ENCODE results near the gene MPPED1.

Gene MPPED1

DNA sequence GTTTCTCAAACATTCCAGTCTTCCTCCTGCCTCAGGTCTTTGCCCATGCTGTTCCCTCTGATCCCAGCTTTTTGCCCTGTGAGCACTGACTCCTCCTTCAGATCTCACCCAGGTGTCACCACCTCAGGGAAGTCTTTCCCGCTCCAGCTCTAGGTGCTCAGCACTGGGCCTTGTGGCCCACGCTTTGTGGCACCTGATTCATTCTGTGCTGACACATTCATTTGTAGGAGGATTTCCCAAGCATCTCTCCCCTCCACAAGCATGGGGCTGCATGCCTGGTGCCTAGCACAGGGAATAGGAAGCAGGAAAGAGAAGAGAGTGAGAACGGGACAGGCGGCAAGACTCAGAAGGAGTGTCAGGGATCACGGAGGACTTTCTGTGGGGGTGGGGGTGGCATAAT lies 17.6 kb downstream of the MPPED1 start:
- DNase-seq (ENCODE audit: low read depth in 2 of 2): no peak

DNA sequence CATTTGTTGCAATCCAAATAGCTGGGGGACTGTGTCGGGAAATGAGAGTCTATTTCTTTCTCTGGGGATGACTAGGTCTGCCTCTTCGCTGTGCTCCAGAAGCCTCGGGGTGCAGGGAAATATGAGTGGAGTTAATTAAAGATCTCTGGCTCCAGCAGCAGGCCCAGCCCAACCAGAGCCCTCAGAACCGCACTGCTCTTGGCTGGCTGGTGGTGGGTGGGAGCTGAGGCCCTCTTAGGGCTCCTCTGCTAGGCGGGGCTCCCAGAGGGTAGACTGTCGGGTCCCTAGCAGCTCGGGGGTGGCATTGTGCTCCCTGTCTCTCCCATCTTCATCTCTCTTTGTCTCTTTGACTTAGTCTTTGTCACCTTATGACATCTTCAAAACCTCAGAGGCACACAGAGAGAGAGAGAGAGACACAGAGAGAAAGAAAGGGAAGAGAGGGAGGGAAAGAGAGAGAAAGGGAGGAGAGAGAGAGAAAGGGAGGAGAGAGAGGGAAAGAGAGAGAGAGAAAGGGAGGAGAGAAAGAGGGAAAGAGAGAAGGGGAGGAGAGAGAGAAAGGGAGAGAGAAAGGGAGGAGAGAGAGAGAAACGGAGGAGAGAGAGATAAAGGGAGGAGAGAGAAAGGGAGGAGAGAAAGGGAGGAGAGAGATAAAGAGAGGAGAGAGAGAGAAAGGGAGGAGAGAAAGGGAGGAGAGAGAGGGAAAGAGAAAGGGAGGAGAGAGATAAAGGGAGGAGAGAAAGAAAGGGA lies 20.2 kb downstream of the MPPED1 start:
- no peak for DNase-seq (ENCODE audit: low read depth in 2 of 2)

DNA sequence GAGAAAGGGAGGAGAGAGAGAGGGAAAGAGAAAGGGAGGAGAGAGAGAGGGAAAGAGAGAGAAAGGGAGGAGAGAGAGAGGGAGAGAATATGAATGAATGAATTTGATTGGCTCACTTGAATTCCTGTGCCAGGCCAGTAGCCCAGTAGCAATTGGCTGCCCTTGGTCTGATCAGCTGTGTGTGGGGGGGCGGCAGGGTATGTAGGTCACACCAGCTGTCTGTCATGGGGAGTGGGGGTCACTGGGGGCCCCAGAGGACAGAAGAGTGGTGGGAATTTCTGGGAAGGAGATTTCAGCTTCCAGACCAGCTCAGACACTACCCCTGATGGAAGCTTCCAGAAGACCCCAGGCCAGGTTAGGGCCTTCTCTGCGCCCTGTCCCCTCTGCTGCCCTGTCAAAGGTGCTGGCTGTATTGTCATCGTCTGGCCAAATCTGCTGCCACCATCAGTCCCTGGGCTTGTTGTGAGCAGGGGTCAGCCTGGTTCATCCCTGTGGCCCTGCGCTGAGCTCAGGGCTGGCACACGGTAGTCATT lies 21.1 kb downstream of the MPPED1 start:
- no peak for DNase-seq (ENCODE audit: low read depth in 2 of 2)

DNA sequence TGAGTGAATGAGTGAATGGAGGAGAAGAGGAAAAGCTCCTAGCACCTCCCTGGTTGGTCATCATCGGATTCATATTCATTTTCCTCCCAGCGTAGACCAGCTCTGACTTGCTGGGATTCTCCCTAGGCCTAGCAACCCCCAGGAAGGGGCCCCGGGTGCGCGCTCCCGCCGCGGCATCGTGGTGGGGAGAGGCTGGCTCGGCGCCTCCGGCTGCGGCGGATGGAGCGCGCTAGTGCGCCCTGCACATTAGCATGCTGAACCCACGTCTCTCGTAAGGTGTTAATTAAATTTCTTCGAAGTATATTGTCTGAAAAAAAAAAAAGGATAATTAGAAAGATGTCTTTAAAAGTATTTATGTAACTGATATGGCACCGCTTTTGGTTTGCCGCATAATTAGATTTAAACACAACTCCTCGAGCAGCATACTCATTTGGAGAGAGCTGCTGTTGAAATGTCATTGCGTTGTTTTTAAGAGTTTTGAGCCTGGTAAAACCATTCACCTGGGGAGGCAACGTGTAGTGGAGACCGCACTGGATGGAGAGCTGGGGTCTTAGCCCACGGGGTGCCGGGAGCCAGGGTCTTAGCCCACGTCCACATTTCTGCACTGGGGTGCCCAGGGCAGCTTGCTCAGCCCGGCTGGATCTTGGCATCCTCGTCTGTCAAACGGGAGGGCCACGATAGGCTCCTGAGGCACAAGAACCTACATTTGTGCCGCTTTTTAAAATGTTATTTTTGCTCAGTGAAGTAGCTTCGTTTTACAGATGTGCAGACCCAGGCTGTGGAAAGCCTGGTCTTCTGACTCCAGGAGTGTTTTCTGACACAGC lies 21.8 kb downstream of the MPPED1 start:
- no peak for DNase-seq (ENCODE audit: low read depth in 2 of 2)

DNA sequence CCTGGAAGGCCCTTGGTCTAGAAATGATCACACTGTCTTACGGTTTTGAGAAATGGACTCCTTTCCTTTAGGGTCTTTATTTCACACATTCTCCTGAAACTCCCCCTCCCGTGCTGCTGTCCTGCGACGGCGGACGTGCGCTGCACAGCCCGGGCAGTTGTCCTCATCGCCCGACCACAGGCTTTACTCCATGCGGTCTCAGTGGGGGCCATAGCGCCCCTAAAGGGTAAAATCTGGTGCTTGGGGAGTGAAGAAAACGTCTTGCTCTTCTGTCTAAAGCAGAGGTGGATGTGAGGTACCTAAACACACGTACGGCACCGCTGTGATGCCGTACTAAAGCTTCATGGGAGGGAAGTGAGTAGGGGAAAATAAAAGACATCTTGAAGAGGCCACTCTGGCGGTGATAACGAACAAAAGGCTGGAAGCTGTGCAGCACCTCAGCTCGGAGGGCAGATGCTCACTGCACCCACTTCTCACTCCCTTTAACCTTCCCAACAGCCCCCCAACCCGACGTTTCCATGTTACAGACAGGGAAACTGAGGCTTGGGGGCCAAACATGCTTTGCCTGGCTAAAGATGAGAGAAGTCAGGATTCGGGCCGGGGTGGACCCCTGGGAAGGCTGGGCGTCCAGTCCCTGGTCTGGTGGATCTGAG lies 22.6 kb downstream of the MPPED1 start:
- DNase-seq (ENCODE audit: low read depth in 2 of 2): no peak

DNA sequence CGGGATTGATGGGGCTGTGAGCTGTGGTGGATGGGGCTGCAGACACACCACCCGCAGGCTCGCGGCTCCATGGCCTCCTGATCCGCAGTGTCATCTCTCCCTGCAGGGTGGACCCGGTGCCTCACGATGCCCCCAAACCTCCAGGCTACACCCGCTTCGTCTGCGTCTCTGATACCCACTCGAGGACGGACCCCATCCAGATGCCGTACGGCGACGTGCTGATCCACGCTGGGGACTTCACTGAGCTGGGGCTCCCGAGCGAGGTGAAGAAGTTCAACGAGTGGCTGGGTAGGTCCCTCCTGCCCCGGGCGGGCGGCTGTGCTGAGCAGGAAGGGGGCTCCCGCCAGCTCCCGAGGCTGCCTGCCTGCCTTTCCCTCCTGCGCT lies 23.1 kb downstream of the MPPED1 start:
- DNase-seq (ENCODE audit: low read depth in 2 of 2): no peak

DNA sequence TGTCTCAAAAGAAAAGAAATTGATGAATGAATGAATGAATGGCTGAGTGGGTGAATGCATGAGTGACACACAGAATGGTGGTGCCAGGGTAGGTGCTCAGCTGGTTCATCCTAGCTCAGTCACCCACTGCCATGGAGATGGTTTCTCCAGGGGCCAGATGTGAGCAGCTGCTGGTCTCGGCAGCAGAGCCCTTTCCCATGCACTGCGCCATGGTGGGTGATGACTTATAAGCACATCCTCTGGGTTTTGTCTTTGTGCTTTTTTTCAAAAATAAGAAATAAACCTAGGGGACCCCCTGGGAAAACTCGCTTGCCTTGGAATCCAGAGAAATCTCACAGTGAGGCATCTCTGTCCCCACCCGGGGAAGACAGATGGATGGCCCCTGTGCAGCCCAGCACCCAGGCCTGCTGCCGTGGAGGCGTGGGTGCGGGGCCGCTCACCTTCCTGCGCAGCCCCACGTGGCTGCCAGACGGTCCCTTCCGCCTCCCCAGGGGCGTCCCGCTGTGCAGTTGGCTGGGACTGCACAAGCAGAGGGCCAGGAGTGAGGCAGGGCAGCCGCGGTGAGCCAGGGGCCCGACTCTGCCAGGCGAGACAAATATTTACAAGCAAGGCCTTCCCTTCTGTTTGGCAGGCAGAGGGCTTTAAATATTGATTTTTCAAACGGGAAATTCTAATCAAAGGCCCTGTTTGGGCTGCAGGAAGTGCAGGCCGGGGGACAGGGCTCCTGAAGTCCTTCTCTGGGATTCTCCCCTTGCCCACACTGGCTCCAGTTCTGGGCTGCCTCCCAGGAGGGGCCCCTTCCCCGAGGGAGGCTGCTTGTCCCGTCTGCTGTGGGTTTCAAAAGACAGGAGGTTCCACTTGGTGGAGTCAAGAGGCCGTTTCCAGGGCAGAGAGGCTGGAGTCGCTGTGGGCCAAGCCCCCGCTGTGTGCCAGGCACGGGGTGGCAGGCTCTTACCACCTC lies 24.3 kb downstream of the MPPED1 start:
- no peak for DNase-seq (ENCODE audit: low read depth in 2 of 2)

DNA sequence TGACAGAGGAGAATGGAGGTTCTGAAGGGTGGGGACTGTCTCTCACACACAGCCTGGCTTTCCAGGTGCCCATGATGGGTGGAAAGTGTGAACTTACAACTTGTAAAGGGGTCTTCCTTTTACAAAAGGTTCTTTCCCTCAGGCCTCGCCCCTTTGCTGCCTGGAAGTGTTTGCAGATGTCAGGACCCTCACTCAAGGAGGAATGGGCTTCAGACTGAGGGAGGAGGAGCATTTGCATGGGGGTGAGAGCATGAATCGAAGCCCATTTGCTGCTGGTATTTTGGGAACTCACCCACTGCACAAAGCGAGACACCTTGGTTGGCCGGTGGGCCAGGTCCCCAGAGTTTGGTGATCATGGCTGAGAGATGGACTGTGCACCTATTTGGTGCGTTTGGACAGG lies 25.1 kb downstream of the MPPED1 start:
- no peak for DNase-seq (ENCODE audit: low read depth in 2 of 2)

DNA sequence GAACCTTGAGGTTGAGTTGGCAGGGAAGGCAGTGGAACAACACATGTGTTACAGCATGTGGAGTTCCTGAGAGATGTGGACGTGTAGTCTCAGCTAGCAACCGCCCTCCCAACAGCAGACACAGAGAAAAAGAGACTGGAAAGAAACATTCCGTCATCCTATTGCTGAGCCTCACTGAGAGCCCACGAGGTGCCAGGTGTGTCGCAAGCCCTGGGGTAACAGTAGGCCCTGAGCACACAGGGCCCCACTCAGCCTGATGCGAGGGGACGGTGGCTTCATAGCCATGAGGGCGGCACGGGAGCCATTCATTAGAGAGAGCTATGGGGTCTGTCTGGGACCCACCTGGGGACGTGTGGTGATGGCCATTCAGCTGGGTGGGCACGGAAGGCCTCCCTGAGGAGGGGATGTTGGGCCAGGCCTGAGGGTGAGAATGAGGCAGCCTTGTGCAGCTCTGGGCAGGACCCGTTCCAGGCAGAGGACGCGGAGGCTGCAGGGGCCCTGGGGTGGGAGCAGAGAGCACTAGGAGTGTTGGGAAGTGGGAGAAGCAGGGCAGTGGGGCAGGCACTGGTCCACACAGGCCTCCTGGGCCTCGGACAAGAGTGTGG lies 26.2 kb downstream of the MPPED1 start:
- DNase-seq (ENCODE audit: low read depth in 2 of 2): no peak

DNA sequence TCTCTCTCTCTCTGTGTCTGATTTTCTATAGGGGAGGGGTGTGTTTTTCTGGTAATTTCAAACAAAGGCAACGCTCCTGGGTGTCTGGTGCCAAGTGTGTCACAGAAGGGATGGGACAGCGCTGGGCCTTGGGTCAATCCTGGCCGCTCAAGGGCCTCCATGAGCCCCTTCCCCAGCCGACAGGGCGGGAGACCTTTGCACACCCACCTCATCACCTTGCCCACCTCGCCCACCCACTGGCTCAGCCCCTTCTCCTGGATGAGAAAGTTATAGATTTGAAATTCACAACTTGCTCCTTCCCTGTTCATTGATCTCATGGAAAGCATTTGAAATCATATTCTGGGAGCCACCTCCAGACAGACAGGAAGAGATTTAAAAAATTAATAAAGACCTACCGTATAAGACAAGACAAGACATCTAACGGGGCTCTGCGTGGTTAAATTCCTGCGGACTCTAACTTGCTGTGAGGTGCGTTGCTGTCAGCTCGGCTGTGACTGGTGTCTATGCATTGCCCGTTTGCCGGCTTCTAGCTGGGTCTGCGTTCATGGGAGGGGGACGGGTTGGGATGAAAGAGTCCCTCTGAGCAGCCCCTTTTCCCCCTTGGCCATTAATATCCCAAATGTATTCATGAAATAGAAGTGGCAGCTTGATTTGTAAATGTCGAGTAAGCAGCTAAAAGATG lies 27.0 kb downstream of the MPPED1 start:
- no peak for DNase-seq (ENCODE audit: low read depth in 2 of 2)

DNA sequence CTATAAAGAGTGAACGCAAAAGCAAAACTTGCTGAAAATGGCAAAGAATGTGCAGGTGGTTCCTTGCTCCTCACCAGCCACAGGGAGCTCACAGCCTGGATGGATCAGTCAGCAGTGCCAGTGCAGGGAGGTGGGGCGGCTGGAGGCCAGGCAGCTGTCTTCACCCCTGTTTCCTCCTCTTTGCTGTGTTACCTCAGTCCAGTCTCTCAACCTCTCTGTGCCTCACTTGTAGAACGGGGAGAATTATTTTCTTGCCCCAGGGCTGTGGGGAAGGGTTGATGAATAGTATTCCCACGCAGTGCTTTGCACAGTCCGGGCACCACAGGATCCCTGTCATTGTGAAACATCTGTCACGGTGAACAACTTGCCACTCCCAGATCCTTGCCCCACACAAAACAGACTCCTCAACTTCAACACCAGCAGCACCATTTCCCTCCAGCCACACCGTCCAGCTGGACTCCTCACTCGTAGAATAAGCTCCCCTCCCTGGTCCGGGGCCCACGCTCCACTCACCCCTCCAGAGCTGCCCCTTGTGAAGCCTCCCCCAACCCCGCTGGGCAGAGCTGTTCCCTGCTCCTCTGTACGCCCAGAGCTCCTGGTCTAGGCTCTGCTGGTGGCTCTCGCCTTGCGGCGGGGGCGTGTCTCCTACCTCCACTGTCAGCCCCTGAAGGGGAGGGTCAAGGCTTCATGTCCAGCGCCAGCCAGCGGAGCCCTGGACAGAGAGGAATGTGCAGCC lies 27.7 kb downstream of the MPPED1 start:
- DNase-seq (ENCODE audit: low read depth in 2 of 2): no peak

DNA sequence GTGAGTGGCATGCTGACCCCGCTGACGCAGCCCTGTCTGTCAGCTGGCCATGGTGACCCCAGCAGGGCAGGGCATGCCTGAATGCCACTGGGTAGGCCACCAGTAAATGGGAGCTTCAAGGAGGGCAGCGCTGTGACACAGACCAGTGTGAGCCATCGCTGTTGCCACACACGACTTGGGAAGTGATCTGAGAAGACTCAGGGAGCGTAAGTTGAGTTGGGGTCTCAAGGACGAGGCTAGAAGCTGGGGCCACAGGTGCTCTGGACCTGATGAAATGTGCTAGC lies 28.2 kb downstream of the MPPED1 start:
- DNase-seq (ENCODE audit: low read depth in 2 of 2): no peak

DNA sequence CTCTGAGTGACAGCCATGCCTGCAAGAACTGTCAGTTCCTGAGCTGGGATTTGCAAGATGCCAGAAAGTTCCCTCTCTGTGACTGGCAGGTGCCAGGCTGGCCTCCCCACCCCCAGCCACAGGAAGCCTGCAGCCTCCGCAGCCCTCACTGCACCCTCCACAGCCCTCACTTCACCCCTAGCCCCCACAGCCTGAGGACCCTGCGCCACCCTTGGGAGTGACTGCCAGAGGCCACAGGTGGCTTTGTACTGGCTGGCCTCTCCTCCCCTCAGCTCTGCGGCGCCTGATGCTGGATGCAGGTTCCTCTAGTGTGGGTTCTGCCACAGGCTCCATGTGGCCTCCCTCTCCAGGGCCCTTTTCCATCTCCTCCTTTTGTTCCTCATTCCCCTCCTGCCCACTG lies 28.7 kb downstream of the MPPED1 start:
- DNase-seq (ENCODE audit: low read depth in 2 of 2): no peak

DNA sequence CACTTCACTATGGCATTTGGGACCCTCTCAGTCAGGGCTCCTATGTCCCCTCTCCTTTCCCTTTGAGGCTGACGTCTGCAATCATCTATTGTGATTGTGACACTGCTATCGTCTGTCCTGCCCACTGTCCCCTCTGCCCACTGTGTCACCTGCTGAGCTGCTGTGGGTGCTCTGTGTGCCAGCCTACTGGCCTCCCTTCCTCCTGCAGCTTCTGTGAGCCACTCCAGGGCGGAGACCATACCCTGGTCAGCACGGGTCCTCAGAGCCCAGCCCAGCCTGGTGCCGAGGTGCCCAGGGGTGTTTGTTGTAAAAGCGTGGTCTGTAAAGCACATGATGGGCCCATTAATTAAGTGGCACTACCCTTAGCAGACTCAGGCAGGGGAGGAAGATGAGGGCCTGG lies 29.4 kb downstream of the MPPED1 start:
- no peak for DNase-seq (ENCODE audit: low read depth in 2 of 2)

DNA sequence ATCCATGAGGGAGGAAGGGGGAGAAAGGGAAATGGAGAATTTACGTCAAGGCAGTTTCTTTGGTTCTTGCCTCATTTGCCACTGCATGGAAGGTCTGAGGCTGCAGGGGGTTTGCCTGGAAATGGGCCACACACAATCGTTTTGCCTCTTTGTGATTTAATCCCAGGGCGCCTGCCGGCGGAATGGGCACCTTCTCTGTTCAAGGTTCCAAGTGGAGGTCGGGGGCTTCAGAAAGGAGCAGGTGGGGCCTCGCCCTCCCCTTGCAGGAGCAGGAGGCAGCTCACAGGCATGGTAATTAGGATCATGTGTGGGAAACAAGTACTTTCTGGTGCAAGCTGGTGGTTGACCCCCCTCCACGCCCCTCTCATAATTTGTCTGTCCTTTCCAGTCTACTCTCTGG lies 29.9 kb downstream of the MPPED1 start:
- no peak for DNase-seq (ENCODE audit: low read depth in 2 of 2)

DNA sequence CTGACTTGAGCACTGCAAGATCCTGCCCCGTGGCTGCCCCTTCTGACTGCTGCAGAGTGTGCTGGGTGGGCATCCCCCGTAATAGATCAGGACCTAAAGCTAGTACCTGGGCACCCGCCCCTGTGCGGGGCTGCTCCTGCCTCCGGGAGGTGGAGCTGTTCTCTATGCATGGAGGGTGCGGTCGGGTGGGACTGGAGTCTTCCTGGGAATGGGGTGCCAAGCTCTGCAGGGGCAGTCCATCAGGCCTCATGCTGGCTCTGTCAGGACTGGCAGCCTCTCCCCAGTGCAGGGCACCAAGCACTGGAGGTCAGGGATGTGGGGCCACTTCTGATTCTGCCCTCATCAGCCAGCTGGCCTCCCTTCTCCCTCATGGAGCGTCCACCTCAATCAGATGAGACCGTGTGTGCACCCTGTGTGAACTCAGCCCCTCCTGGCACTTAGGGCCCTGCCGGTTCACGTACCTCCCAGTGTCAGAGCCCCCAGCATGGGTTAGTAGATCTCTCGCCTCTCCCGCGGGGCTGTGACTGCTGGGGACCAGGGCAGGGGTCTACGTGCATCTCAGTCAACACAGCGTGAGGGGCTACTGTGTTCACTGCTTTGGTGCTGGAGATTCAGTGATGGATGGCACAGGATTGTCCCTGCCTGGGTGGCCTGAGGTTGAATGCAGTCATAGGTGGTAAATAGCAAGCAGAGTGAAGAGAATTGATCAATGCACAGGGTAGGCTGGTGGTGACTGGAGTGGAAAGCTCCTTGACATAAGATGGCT lies 30.8 kb downstream of the MPPED1 start:
- no peak for DNase-seq (ENCODE audit: low read depth in 2 of 2)

DNA sequence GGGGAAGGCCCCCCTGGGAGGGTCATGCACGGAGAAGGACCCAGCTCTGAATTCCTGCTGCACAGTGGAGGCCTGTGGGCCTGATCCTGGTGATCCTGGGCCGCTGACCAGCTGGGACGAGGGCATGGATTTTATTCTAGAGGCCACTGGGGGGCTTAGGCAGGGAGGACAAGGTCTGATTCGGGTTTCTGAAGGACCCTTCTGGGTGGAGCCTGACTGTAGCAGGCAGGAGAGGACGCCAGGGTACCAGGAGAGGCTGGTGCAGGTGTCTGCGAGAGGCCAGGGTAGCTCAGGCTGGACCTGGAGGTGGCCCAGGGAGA lies 31.3 kb downstream of the MPPED1 start:
- no peak for DNase-seq (ENCODE audit: low read depth in 2 of 2)

DNA sequence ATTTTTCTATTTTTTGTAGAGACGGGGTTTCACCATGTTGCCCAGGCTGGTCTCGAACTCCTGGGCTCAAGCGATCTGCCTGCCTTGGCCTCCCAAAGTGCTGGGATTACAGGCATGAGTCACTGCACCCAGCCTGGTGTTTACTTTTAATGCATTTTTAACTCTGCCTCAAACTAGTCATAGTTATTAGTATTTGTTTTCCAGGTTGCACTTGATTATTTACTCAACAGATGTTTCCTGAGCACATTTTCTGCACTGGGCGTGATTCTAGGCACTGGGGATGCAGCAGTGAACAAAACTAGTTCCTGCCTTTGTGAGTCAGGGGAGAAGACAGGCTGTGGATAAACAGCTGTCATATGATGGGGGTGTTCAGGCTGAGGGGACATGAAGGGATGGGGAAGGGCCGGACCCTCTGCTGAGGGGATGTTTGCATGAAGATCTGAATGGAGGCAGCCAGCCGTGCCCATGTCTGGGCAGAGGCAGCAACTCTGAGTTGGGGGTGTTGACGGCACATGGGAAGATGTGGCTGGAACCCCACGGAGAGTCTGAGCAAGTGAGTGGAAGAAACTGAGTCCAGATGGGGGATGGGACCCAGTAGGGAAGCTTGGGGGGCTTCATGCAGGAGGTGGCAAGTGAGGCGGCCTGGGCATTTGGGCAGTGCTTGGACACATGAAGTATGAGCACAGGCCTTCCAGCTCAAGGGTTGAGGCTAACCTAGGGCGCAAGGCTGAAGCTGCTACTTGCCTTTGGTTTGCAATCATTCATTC lies 34.4 kb downstream of the MPPED1 start:
- no peak for DNase-seq (ENCODE audit: low read depth in 2 of 2)

DNA sequence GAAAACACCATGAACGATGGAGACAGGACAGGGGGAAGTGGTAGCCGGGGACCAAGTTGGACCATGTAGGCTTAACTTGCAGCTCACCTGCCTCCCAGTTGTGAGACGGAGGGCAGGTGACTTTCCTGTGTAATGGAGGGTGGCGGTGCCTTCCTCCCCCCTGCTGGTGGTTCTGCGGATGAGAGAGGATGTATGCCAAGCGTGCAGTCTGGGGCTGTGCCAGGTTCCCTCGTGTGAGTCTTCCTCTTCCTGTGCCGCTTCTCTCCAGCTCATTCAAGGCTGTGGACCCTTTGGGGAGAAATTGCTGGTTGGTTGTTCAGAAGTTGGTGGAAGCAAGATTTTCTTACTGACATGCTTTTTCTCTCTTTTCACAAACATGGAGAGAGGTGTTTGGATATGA lies 35.1 kb downstream of the MPPED1 start:
- DNase-seq (ENCODE audit: low read depth in 2 of 2): no peak

Data from stimulated activated CD8-positive, alpha-beta memory T cell treated with anti-CD3 and anti-CD28 coated beads, Interleukin-2, amount 100 ng/mL, for 1 hour (primary cell).